GM19463 (cell line): ENCODE results near the gene CPLANE1.

Experiments used
- ATAC-seq: cut with Tn5 transposase; IDR thresholded peaks from one replicate; pipeline ENCODE4 v1.9.1; 2021; ENCODE audit warnings: mild to moderate bottlenecking, moderate library complexity; ENCODE audit not compliant: unreplicated experiment

CPLANE1 gene

DNA sequence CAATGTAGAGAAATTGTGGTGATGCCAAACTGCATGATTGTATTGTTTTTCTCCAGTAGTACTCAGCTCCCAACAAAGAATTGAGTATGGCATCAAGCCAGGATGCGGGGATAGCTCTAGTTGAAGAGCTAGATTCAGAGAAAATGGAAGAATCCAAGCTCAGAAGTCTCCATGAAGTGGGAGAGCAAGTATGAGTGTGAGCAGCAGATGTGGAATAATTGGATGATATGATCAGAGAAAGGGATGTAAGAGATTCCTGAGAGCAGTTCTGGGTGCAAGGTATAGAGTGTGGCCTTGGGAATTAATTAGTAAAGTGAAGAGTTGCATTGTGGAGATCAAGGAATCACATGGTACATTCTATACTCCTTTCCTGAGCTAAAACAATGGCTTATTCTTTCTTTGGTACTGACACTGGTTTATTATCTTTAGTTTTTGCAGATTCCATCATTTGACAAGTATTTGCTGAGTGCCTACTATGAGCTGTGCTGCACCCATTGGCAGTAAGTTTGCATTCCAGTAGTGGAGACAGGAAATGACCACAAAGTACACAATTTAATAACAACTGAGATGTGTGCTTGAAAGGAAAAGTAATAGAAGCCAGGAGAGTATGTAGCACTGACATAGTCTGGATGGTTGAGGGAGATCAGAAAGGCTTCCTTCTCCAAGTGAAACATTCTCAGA lies 177.1 kb downstream of the CPLANE1 start:
- no peak for ATAC-seq

DNA sequence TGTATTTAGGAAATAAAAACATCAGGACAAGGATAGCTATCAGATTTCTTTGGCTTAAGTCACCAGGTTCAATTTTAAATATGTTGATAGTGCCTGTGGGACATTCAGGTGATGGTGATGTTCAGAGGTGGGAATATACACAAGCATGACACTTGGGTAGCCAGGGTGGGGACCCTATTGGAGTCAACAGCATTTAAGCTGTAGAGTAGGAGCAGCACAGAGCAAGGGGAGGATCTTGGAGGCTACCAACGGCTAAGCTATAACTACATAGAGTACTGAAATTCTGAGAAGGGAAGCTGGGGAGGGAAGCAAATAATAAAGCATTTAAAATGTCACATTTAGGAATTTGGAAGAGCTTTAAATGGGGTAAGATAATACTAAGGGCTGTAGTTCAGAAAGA lies 177.7 kb downstream of the CPLANE1 start:
- no peak for ATAC-seq

DNA sequence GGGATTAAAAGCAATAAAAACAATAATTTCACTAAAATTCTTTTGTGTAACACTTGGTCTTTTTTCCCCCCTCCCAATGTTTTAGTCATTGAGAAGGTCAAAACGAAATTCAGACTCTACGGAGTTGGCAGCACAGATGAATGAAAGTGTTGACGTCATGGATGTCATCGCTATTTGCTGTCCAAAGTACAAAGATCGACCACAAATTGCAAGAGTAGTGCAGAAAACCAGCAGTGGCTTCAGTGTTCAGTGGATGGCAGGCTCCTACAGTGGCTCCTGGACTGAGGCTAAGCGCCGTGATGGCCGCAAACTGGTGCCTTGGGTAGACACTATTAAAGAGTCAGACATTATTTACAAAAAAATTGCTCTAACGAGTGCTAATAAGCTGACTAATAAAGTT lies 184.7 kb downstream of the CPLANE1 start:
- ATAC-seq = no peak

DNA sequence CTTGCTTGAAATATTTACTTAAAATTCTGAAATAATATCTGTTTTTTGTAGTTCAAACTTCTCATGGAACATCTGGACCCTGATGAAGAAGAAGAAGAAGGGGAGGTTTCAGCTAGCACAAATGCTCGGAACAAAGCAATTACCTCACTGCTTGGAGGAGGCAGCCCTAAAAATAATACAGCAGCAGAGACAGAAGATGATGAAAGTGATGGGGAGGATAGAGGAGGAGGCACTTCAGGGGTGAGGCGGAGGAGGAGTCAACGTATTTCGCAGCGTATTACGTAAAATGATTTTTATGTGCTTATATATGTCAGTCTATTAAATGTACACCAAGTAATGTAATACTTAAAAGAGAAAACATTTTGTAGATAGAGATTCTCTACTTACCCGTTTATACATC lies 185.4 kb downstream of the CPLANE1 start:
- ATAC-seq = no peak

DNA sequence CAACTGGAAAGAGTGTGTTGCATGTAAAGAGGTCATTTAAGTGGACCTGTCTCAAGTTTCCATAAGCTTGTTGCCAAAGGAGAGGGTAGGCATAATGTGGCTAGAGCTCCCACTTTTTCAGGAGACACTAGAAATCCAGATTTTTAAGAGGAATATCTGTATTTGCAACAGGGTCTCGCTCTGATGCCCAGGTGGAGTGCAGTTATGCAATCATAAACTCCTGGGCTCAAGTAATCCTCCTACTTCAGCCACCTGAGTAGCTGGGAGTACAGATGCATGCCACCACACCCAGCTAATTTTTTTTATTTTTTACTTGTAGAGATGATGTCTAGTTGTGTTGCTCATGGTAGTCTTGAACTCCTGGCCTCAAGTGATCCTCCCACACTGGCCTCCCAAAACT lies 189.1 kb downstream of the CPLANE1 start:
- no peak for ATAC-seq

DNA sequence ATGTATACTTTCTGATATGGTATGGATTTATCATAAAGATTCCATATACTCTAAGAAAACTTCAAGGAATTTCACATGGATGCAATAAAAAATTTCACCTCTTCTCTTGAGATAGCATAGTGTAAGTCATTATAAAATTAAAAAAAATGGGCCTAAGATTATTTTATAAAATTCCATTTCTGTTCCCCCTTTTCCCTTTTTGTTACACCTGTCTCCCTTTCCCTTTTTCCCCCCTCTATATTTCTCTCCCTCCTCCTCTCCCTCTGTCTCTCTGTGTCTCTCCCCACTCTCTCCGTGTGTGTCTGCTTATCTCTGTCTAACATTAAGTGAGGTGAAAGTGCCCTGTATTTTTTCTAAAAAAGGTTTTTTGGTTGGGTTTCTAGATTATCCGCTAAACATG lies 192.4 kb downstream of the CPLANE1 start:
- no peak for ATAC-seq
